ENCODE measurements around the gene KDM4B. TPM values are rescaled to one million over a fixed set of nuclear protein-coding genes. Genes with fewer than 3 reads are reported as not detected.
A peak's percentile ranks its signal among the peaks of the same experiment; 100 is the strongest.

The KDM4B gene
- total and polyA plus RNA-seq, 9 of the 15 experiments (the other 6 are each of a cell fraction or from before 2014, with no cell fraction given), result 0.21 to 29.9 (median 7.3) TPM

GRCh38 chr19:5048091-5048726, 79.3 kb downstream of the KDM4B start (continued):
- TF ChIP-seq TBL1XR1 (IDR thresholded peaks at IDR 0.05; ENCODE audit: low read length in 2 of 2), result peak in 1 of 2 experiments; percentile 60; a peak in 1 of 4 replicates
- TF ChIP-seq BHLHE40 (IDR thresholded peaks at IDR 0.05; ENCODE audit: low read length), result peak; percentile 92
- no peak for TF ChIP-seq PRPF4 (IDR thresholded peaks at IDR 0.05; ENCODE audit: insufficient read depth, low read depth, low read length, poor library complexity, severe bottlenecking)
- peak; percentile 7; the same call in 1 of the 2 replicates for TF ChIP-seq TCF3 (CRISPR knock-in tag; IDR thresholded peaks at IDR 0.05)
- TF ChIP-seq SAFB (IDR thresholded peaks at IDR 0.05; ENCODE audit: borderline replicate concordance, low read depth, low read length), result 0 out of 2 replicates have a peak, but pooled peaks have one; percentile 44
- peak; percentile 79 for TF ChIP-seq ZBTB33 (CRISPR knock-in tag; IDR thresholded peaks at IDR 0.05)
- TF ChIP-seq ZNF511 (CRISPR knock-in tag; IDR thresholded peaks at IDR 0.05), result peak; percentile 50; the same call in 1 of the 2 replicates
- TF ChIP-seq, protein P1, sequence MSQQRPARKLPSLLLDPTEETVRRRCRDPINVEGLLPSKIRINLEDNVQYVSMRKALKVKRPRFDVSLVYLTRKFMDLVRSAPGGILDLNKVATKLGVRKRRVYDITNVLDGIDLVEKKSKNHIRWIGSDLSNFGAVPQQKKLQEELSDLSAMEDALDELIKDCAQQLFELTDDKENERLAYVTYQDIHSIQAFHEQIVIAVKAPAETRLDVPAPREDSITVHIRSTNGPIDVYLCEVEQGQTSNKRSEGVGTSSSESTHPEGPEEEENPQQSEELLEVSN (IDR thresholded peaks at IDR 0.05; ENCODE audit: borderline replicate concordance in 1 of 2, extremely low read depth in 1 of 2, insufficient read depth in 1 of 2, insufficient read length in 1 of 2, low read depth in 1 of 2, low read length in 1 of 2, poor library complexity in 1 of 2, severe bottlenecking in 1 of 2), result peak in 1 of 2 experiments; percentile 22
- TF ChIP-seq ZNF740 (CRISPR knock-in tag; IDR thresholded peaks at IDR 0.05), result peak; percentile 76
- TF ChIP-seq ZNF740 (tag; IDR thresholded peaks at IDR 0.05), result no peak
- TF ChIP-seq HDGF (IDR thresholded peaks at IDR 0.05), result peak; percentile 48; the same call in 1 of the 2 replicates
- TF ChIP-seq STAG1 (CRISPR knock-in tag; IDR thresholded peaks at IDR 0.05; ENCODE audit: borderline replicate concordance), result peak; percentile 84; the same call in 1 of the 2 replicates
- 0 out of 2 replicates have a peak, but pooled peaks have one; percentile 41 for TF ChIP-seq KLF16 (IDR thresholded peaks at IDR 0.05)
- TF ChIP-seq ZNF197 (CRISPR knock-in tag; IDR thresholded peaks at IDR 0.05; ENCODE audit: low read depth), result no peak
- TF ChIP-seq, protein P2, sequence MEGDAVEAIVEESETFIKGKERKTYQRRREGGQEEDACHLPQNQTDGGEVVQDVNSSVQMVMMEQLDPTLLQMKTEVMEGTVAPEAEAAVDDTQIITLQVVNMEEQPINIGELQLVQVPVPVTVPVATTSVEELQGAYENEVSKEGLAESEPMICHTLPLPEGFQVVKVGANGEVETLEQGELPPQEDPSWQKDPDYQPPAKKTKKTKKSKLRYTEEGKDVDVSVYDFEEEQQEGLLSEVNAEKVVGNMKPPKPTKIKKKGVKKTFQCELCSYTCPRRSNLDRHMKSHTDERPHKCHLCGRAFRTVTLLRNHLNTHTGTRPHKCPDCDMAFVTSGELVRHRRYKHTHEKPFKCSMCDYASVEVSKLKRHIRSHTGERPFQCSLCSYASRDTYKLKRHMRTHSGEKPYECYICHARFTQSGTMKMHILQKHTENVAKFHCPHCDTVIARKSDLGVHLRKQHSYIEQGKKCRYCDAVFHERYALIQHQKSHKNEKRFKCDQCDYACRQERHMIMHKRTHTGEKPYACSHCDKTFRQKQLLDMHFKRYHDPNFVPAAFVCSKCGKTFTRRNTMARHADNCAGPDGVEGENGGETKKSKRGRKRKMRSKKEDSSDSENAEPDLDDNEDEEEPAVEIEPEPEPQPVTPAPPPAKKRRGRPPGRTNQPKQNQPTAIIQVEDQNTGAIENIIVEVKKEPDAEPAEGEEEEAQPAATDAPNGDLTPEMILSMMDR (IDR thresholded peaks at IDR 0.05 in 2 of 3, conservative IDR thresholded peaks at IDR 0.05 in 1 of 3; ENCODE audit: insufficient read depth in 2 of 3, low read depth in 1 of 3, low read length in 3 of 3), result peak; percentile 93 to 96 (median 95)
- TF ChIP-seq ETV1 (tag; conservative IDR thresholded peaks at IDR 0.05; ENCODE audit: low read depth), result no peak
- peak; percentile 54; the same call in 1 of the 2 replicates for TF ChIP-seq MYC (IDR thresholded peaks at IDR 0.05; ENCODE audit: low read depth, low read length)
- TF ChIP-seq MYC (CRISPR knock-in tag; IDR thresholded peaks at IDR 0.05; ENCODE audit: borderline replicate concordance, low read depth), result no peak
- no peak for TF ChIP-seq ZNF3 (CRISPR knock-in tag; IDR thresholded peaks at IDR 0.05)
- TF ChIP-seq ZNF263 (CRISPR knock-in tag; IDR thresholded peaks at IDR 0.05; ENCODE audit: borderline replicate concordance), result peak; percentile 88
- peak; percentile 41; the same call in 1 of the 2 replicates for TF ChIP-seq L3MBTL2 (IDR thresholded peaks at IDR 0.05)
